Hematopoietic multipotent progenitor cell treated with erythropoietin and hydrocortisone succinate and interleukin-3 and kit ligand, for 4 days (in vitro differentiated cells): Measurements from ENCODE around the gene CA11.

Source experiments
- DNase-seq: peaks from one replicate; pipeline ENCODE4 v3.0.0-alpha.2; 2015

CA11 gene

DNA sequence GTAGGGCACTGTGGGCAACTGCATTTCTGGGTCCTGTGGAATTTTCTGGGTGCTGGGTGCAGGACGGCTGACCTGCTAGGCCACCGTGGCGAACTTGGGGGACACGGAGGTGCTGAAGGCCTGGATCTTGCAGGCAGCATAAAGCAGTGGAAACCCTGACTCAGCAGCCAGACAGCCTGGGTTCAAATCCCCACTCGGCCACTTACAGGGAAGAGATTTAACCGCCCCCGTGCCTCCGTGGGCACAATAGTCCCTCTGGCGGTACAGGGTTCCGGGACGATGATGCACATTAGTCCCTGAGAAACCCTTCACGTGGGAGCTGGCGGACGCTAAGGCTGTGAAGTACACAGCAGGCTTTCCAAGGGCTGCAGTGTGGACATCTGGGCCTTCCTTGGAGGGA is 34.1 kb downstream of the CA11 start:
- no peak for DNase-seq

DNA sequence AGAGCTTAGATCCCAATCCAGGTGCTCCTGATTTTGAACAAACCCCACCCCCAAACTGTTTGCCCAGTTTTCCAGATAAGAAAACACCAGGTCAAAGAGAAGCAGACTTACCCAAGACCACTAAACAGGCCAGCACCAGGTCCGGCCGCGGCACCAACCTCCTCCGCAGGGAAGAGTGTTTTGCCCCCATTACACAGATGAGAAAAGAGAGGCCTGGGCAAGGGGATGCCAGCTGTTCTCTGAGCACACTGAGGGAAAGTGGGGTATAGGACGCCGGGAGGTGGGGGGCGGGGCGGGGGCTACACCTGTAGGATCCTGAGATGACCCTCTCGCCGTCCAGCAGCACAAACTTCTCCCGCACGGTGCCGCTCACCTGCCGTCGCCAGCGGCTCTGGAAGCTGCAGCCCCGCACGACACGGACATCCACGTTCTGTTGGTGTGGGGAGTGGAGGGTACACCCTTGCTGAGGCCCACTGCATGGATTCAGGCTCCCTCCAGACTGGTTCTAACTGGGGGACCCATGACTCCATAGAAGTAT is 36.3 kb downstream of the CA11 start:
- DNase-seq, result no peak

DNA sequence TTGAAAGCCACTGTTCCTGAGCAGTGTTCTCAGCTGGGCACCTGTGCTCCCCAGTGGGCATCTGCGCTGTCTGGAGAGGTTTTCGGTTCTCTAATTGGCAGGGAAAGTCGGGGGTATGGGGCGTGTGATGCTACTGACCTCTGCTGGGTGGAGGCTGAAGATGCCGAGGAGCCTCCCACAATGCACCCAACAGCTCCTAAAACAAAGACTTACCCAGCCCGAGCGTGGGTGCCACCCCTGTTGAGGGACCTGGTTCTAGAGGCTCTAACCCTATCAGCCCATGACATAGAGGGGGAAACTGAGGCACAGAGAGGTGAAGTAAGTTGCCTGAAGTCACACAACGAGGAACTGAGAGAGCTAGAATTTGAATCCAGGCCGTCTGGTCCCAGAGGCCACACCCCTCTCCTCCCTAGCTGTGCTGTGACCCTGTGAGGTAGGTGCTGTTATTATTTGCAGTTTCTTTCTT is 37.2 kb downstream of the CA11 start:
- DNase-seq, result peak; percentile 87

DNA sequence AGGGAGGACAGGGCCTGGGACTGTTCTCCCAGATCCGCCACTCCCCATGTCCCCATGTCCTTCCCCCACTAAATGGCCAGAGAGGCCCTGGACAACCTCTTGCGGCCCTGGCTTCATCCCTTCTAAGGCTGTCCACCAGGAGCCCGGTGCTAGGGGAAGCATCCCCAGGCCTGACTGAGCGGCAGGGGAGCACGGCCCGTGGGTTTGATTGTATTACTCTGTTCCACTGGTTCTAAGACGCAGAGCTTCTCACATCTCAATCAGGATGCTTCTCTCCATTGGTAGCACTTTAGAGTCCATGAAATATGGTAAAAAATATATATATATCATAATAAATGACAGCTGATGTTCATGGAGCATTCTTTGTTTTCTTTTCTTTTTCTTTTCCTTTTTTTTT is 38.6 kb downstream of the CA11 start:
- no peak for DNase-seq

DNA sequence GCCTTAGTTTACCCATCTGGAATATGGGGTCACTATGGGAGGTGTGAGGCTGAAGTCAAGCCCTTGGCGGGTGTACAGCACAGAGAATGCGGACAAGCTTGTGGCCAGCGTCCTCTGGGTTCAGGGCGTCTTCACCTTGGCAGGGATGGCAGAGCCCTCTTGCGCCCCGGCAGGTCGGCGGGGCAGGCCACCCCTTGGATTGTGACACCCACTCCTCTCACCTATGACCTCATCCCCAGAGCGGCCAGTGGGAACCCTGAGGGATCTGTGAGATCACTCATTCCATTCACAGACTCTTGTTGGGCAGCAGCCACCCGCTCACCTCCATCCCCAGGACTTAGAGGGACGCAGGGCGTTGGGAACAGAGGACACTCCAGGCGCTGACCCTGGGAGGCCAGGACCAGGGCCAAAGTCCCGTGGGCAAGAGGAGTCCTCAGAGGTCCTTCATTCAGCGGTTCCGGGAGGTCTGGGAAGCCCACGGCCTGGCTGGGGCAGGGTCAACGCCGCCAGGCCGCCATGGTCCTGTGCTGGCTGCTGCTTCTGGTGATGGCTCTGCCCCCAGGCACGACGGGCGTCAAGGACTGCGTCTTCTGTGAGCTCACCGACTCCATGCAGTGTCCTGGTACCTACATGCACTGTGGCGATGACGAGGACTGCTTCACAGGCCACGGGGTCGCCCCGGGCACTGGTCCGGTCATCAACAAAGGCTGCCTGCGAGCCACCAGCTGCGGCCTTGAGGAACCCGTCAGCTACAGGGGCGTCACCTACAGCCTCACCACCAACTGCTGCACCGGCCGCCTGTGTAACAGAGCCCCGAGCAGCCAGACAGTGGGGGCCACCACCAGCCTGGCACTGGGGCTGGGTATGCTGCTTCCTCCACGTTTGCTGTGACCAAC is 39.3 kb downstream of the CA11 start, which contains the start of gene SPACA4:
Gene SPACA4, plus strand, starts transcription at position 280 of the 896 bp plus-strand sequence. Its CDS starts 237 bp downstream, at position 517.
- no peak for DNase-seq

DNA sequence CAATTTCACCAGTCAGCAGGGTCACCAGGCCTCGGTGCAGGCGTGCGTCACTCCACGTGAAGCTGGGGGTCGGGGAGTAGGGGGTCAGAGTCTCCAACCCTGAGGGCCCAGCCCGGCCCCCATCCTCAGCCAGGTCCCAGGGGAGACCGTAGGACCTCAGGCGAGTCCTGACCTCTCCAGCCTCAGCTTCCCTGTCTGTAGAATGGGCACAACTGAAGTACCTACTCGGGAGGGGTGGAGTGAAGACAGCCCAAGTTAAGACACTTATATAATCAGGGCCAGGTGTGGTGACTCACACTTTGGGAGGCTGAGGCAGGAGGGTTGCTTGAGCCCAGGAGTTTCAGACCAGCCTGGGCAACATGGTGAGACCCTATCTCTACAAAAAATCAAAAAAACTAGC is 42.1 kb downstream of the CA11 start:
- no peak for DNase-seq

DNA sequence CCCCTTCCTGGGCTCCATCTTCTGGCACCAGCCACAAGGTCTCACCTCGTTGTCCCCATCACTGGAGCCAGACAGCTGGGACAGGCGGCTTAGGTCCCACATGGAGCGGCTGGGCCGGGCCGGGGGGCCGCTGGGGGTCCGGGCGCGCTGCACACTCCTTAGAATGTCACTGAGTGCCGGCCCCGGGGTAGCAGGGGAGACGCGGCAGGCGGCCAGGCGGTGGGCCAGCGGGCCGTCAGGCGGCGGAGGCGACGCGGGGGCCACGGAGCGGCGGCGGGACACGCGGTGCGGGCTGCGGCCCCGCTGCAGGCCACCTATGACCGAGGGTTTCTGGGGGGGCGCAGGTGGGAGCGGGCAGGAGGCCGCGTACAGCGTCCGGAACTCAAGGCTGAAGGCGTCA is 42.5 kb downstream of the CA11 start:
- no peak for DNase-seq

DNA sequence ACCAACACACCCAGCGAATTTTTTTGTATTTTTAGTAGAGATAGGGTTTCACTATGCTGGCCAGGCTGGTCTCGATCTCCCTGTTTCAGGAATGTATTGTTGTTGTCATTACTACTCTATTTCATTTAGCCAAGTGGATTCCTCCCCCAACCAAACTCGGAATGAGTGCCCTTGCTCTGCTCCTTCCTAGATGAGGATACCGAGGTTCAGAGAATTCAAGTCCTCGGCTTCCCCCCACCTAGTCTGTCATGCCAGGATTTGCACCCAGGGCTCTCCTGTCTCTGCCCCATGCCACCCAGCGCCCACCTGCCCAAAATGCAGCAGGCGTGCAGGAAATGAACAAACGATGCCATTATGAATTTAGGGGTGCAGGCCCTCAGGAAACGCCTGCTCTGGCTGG is 43.0 kb downstream of the CA11 start:
- no peak for DNase-seq

DNA sequence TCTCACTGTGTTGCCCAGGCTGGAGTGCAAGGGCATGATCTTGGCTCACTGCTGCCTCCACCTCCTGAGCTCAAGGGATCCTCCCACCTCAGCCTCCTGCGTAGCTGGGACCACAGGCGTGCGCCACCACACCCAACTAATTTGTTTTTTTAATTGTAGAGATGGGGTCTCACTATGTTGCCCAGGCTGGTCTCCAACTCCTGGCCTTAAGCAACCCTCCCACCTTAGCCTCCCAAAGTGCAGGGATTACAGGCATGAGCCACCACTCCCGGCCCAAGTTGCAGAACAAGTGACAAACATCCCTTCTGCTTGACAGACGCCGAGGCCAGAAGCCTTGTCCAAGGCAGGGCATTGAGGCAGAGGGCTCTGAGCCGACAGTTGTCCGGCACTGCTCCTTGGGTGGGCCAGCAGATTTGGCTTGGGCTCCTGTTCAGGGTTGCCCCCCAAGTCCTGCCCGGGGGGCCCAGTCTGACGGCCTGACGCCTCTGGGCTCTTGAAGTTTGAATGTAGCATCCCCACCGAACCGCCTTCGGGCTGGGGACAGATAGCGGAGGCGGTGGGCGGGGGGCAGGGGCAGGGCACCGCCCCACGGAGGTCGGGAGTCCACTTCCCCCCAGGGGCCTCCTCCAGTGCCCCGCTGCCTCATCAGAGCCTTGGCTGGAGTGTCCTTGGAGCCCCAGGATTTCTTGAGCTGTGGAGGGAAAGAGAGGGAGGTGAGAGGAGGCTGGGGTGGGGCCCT is 45.1 kb downstream of the CA11 start:
- no peak for DNase-seq

DNA sequence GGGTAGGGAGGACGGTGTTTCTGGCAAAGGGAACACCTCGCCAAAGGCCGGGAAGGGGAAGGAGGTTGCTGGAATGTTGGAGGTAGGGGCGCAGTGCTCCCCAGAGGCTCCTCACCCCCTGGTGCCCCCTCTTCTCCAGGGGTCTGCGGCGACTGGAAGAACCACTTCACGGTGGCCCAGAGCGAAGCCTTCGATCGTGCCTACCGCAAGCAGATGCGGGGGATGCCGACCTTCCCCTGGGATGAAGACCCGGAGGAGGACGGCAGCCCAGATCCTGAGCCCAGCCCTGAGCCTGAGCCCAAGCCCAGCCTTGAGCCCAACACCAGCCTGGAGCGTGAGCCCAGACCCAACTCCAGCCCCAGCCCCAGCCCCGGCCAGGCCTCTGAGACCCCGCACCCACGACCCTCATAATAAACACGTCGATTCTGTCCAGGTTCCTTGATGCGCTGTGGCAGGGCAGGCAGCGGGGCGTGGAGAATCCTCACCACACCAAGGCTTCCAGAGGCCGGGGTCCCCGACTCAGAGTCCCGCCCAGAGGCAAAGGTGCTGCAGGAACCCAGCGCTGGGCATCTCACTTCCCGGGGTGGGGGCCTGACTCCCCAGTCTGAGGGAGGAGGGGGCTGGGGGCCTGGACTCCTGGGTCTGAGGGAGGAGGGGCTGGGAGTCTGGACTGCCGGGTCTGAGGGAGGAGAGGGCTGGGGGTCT is 46.8 kb downstream of the CA11 start:
- DNase-seq, result no peak

DNA sequence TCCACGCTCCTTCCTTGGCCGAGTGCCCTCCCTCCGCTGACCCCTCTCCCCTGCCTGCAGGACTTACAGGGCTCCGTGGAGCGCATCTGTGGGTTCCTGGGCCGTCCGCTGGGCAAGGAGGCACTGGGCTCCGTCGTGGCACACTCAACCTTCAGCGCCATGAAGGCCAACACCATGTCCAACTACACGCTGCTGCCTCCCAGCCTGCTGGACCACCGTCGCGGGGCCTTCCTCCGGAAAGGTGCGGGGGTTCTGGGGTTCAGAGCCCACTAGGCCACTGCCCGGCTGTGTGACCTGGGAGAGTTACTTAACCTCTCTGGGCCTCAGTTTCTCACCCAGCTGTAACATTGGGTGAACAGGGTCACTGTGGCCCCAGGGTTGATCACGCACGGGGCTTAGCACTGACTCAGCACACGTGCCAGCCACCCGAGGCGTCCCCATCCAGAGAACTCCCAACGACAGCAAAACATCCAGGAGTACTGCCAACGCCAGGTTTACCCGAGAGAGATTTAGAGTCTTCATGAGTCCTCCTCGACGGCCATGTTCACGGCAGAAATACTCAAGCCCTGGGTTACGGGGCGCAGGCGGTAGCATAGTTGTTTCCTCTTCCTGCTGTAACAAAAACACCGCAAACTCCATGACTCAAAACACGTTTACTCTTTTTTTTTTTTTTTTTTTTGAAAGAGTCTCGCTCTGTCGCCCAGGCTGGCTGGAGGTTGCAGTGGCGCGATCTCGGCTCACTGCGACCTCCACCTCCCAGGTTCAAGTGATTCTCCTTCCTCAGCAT is 49.1 kb downstream of the CA11 start:
- DNase-seq, result peak; percentile 15

DNA sequence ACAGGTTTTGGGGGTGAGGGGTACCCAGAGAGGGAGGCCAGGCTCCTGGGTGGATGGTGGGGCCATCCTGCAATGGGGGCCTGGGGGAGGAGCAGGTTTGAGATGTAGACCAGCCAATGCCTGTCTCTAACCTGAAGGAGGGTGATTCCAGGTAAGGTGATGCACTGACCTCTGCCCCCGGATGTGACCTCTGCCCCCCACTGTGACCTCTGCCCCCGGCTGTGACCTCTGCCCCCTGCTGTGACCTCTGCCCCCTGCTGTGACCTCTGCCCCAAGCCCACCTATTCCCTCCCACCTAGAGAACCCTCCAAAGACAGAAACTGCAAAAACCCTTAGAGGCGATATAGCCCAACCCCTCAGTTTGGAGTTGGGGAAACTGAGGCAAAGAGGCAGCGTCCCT is 49.8 kb downstream of the CA11 start:
- no peak for DNase-seq

DNA sequence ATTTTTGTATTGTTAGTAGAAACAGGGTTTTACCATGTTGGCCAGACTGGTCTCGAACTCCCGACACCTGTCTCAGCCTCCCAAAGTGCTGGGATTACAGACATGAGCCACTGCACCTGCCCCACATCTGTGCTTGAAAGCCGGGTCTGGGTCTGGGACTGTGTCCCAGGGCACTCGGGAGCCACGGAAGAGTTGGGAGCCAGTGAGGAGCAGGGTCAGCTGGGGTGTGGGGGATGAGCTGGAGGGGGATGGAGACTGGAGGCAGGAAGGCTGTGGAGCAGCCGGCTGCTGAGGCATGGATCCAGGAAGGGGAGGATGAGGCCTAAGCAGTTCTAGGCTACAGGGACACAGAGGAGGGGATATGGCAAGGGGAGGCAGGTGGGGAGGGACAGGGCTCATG is 50.2 kb downstream of the CA11 start:
- no peak for DNase-seq

DNA sequence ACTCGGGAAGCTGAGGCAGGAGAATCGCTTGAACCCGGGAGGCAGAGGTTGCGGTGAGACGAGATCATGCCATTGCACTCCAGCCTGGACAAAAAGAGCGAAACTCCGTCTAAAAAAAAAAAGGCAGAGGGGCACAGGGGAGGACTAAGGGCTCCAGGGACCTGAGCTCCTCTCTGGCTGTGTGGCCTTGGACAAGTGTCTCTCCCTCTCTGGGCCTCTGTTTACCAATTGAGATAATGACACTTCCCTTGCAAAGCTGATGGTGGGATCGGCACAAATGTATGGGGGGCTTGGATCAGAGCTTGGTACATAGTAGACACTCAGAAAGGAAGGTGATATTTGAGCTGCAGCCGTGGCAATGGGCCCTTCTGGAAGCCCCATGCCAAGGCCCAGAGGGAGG is 50.8 kb downstream of the CA11 start:
- no peak for DNase-seq

DNA sequence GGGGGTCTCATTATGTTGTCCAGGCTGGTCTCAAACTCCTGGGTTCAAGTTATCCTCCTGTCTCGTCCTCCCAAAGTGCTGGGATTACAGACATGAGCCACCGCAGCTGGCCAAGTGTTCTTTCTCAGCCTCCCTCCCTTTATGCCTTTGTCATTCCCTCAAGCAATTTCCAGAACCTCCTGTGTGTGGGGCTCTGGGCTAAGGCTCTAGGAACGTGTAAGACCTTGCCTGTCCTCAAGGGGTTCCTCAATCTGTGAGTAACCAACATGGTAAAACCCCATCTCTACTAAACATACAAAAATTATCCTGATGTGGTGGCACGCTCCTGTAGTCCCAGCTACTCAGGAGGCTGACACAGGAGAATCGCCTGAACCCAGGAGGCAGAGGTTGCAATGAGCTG is 55.0 kb downstream of the CA11 start:
- DNase-seq, result peak; percentile 58

DNA sequence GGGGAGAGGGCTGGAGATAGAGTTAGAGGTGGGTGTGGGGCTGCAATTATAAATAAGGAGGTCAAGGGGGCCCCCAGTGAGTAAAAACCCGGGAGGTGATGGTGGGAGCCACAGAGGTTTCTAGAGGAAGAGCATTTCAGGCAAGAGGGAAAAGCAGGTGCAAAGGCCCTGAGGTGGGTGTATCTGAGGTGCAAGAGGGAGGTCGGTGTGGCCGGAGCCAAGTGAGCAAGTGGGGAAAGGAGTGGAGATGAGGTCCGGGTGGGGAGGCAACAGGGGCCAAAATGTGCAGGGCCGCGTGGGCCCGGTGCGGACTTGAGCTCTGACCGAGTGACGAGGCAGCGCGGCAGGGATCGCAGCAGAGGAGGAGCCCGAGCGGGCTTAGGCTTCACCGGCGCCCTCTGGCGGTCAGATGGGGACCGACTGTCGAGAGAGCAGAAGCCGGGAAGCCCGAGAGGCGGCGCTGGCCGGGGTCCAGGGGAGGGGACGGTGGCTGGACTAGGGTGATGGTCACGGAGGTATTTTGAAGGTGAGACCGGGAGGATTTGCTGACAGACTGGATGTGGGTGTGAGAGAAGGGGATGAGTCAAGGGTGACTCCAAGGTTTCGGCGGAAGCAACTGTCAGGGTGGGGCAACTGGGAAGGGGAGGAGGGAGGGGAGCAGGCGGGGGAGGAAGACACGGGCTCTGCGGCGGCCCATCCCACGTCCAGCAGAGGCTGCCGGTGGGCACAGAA is 57.2 kb downstream of the CA11 start:
- peak; percentile 95 for DNase-seq
